HG02642 (cell line): Measurements from ENCODE around the gene CACYBP.
"Not testable (repeated sequence)": the region's sequence is repeated elsewhere in the genome, so short reads cannot be mapped to it uniquely, and the experiment has no call there.

ENCODE experiments used
- ATAC-seq: cut with Tn5 transposase; IDR thresholded peaks from one replicate; pipeline ENCODE4 v1.9.1; 2021; ENCODE audit warnings: mild to moderate bottlenecking; ENCODE audit not compliant: unreplicated experiment, poor library complexity

The CACYBP gene

GRCh38 chr1:175002910-175003517 is 3.3 kb downstream of the CACYBP start:
- ATAC-seq: no peak

- no peak for ATAC-seq
Observed at GRCh38 chr1:175003521-175003920, 3.8 kb downstream of the CACYBP start.

GRCh38 chr1:175005085-175005783 is 5.5 kb downstream of the CACYBP start:
- ATAC-seq: no peak

- ATAC-seq: no peak
Observed at GRCh38 chr1:175009532-175009931, 9.8 kb downstream of the CACYBP start.

GRCh38 chr1:175013445-175013844 is 13.7 kb downstream of the CACYBP start:
- no peak for ATAC-seq

- no peak for ATAC-seq
Observed at GRCh38 chr1:175015243-175015642, 15.5 kb downstream of the CACYBP start.

- ATAC-seq: no peak
Observed at GRCh38 chr1:175019524-175019923, 19.8 kb downstream of the CACYBP start.

- peak; percentile 94 for ATAC-seq
Observed at GRCh38 chr1:175023043-175023921, 23.5 kb downstream of the CACYBP start, which contains the start of gene MRPS14. TSS of gene MRPS14 (minus strand) at chr1:175023425. CDS start at chr1:175023408, 17 bp downstream.

- ATAC-seq: not testable (repeated sequence)
Observed at GRCh38 chr1:175023922-175024242, 24.1 kb downstream of the CACYBP start.

GRCh38 chr1:175024773-175025172 is 25.0 kb downstream of the CACYBP start:
- ATAC-seq: no peak

- no peak for ATAC-seq
Observed at GRCh38 chr1:175033953-175034352, 34.2 kb downstream of the CACYBP start.

GRCh38 chr1:175034775-175035174 is 35.0 kb downstream of the CACYBP start:
- no peak for ATAC-seq

- ATAC-seq: no peak
Observed at GRCh38 chr1:175035865-175036264, 36.1 kb downstream of the CACYBP start.

- no peak for ATAC-seq
Observed at GRCh38 chr1:175036476-175036875, 36.7 kb downstream of the CACYBP start.

GRCh38 chr1:175037416-175037815 is 37.7 kb downstream of the CACYBP start:
- ATAC-seq: no peak

- ATAC-seq: no peak
Observed at GRCh38 chr1:175040324-175040879, 40.7 kb downstream of the CACYBP start.

GRCh38 chr1:175042650-175043049 is 42.9 kb downstream of the CACYBP start:
- ATAC-seq: no peak

GRCh38 chr1:175043824-175044223 is 44.1 kb downstream of the CACYBP start:
- no peak for ATAC-seq

- ATAC-seq: not testable (repeated sequence)
Observed at GRCh38 chr1:175044591-175044990, 44.8 kb downstream of the CACYBP start.

GRCh38 chr1:175045097-175045496 is 45.4 kb downstream of the CACYBP start:
- ATAC-seq: no peak

- ATAC-seq: no peak
Observed at GRCh38 chr1:175045519-175045918, 45.8 kb downstream of the CACYBP start.
